ENCODE data around the gene EPHB4.
A peak's percentile ranks its signal among the peaks of the same experiment; 100 is the strongest.
"Not testable (repeated sequence)": the region's sequence is repeated elsewhere in the genome, so short reads cannot be mapped to it uniquely, and the experiment has no call there.

Gene EPHB4

DNA sequence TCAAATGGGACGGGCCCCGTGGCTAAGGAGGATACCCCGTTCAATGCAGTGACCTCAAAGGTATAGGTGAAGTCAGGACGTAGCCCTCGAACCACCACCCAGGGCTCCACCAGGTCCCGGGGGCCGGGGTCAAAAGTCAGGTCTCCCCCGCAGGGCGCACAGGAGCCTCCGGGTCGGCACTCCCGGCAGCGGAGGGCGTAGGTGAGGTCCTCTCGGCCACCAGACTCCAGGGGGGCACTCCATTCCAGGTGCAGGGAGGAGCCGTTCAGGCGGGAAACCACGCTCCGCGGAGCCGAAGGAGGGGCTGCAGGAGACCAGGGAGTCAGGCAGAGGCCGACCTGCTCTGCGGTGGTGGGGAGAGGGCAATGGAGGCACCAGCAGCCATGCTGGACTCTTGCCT is 7.7 kb downstream of the EPHB4 start:
- Mint-ChIP-seq H3K27ac (no peak overlapping the region), H3K4me1 (no peaks in the 10 kb centered on the region), H3K27me3 (ENCODE audit: low read depth) (no peaks in the 10 kb centered on the region), H3K36me3 (ENCODE audit: low read depth) (peaks cover 72% of the 10 kb centered on the region), H3K9me3 (no peaks in the 10 kb centered on the region), H3K4me3 (no peak overlapping the region)
- TF ChIP-seq, protein P1, sequence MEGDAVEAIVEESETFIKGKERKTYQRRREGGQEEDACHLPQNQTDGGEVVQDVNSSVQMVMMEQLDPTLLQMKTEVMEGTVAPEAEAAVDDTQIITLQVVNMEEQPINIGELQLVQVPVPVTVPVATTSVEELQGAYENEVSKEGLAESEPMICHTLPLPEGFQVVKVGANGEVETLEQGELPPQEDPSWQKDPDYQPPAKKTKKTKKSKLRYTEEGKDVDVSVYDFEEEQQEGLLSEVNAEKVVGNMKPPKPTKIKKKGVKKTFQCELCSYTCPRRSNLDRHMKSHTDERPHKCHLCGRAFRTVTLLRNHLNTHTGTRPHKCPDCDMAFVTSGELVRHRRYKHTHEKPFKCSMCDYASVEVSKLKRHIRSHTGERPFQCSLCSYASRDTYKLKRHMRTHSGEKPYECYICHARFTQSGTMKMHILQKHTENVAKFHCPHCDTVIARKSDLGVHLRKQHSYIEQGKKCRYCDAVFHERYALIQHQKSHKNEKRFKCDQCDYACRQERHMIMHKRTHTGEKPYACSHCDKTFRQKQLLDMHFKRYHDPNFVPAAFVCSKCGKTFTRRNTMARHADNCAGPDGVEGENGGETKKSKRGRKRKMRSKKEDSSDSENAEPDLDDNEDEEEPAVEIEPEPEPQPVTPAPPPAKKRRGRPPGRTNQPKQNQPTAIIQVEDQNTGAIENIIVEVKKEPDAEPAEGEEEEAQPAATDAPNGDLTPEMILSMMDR (IDR thresholded peaks at IDR 0.05; ENCODE audit: unreplicated experiment in 3 of 3), result no peak

DNA sequence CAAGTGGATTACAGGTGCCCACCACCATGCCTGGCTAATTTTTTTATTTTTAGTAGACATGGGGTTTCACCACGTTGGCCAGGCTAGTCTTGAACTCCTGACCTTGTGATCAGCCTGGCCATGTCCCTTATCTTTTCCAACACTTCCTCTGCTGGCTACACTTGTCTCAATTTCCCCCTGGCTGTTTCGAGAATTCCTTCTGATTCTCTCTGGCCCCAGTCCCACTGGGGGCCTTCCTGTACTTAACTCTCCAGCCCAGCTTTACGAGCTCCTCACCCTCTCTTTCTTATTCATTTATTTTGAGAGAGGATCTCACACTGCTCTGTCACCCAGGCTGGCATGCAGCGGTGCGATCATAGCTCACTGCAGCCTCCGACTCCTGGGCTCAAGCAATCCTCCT is 8.5 kb downstream of the EPHB4 start:
- TF ChIP-seq, protein P1 (IDR thresholded peaks at IDR 0.05; ENCODE audit: unreplicated experiment in 3 of 3), result no peak
- Mint-ChIP-seq H3K9me3 (no peaks in the 10 kb centered on the region), H3K36me3 (ENCODE audit: low read depth) (peaks cover 77% of the 10 kb centered on the region), H3K27me3 (ENCODE audit: low read depth) (no peaks in the 10 kb centered on the region), H3K27ac (peak overlapping the region in 1 of 3 experiments; percentile 42), H3K4me1 (no peaks in the 10 kb centered on the region), H3K4me3 (no peak overlapping the region)

DNA sequence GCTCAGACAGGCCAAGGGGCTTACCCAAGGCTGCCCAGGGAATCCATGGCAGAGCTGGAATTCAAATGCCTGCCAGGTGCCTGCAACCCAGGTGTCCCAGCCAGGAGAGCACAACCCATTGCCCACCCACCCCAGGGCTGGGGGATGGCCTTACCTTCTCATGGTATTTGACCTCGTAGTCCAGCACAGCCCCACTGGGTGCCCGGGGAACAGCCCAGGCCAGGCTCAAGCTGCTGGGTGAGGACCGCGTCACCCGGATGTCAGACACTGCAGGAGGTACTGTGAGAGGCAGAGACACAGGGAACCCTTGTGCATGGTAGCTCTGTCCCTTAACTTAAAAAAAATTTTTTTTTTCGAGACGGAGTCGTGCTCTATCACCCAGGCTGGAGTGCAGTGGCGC is 9.0 kb downstream of the EPHB4 start:
- peaks cover 78% of the 10 kb centered on the region for H3K36me3 Mint-ChIP-seq (ENCODE audit: low read depth)
- TF ChIP-seq, protein P1 (IDR thresholded peaks at IDR 0.05; ENCODE audit: unreplicated experiment in 3 of 3), result no peak
- no peaks in the 10 kb centered on the region for H3K4me1 Mint-ChIP-seq
- no peaks in the 10 kb centered on the region for H3K27me3 Mint-ChIP-seq (ENCODE audit: low read depth)
- no peak overlapping the region for H3K27ac Mint-ChIP-seq
- no peak overlapping the region for H3K4me3 Mint-ChIP-seq
- no peaks in the 10 kb centered on the region for H3K9me3 Mint-ChIP-seq

DNA sequence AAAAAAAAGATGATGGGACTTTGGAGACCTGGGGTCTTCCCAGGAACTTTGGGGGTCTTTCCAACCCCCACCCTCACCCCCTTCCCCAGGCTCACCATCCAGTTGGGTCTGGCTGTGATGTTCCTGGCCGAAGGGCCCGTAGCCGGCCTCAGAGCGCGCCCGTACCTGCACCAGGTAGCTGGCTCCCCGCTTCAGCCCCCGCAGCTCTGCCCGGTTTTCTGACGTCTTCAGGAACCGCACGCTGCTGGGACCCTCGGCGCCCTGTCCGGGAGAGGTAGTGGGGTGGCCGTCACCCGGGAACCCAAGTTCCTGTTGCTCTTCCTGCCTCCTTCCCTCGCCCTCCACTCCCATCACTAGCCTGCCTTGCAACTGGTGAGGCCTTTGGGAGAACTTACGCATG is 10.2 kb downstream of the EPHB4 start:
- Mint-ChIP-seq H3K27ac (no peak overlapping the region), H3K4me3 (no peak overlapping the region), H3K27me3 (ENCODE audit: low read depth) (no peaks in the 10 kb centered on the region), H3K9me3 (no peaks in the 10 kb centered on the region), H3K4me1 (no peaks in the 10 kb centered on the region), H3K36me3 (ENCODE audit: low read depth) (peaks cover 77% of the 10 kb centered on the region)
- TF ChIP-seq, protein P1 (IDR thresholded peaks at IDR 0.05; ENCODE audit: unreplicated experiment in 3 of 3), result no peak

DNA sequence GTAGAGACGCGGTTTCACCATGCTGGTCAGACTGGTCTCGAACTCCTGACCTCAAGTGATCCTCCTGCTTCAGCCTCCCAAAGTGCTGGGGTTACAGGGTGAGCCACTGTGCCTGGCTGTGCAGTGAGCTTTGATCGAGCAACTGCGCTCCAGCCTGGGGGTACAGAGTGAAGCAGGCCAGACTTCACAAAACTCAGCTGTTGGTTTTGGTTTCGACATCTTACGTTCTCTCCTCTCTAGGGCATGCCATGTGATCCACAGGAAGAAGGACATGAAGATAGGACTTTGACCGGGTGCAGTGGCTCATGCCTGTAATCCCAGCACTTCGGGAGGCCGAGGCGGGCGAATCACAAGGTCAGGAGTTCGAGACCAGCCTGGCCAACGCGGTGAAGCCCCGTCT is 10.8 kb downstream of the EPHB4 start:
- not testable (repeated sequence) for H3K4me1 Mint-ChIP-seq; H3K9me3 Mint-ChIP-seq; H3K4me3 Mint-ChIP-seq; H3K27me3 Mint-ChIP-seq (ENCODE audit: low read depth); H3K27ac Mint-ChIP-seq
- peaks cover 73% of the 10 kb centered on the region for H3K36me3 Mint-ChIP-seq (ENCODE audit: low read depth)

DNA sequence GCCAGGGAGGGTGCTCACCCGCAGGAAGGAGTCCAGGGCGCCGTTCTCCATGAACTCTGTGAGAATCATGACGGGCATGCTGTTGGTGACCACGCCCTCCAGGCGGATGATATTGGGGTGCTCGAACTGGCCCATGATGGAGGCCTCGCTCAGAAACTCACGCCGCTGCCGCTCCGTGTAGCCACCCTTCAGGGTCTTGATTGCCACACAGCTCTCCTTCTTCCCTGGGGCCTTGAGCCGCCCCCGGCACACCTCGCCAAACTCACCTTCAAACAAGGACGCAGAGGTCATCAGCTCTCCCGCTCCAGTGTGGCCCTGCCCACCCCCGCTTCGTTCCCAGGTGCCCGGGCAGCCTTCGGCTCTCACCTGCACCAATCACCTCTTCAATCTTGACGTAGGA is 14.6 kb downstream of the EPHB4 start:
- TF ChIP-seq, protein P1 (IDR thresholded peaks at IDR 0.05; ENCODE audit: unreplicated experiment in 3 of 3), result no peak
- no peak overlapping the region for H3K27ac Mint-ChIP-seq
- H3K4me1 Mint-ChIP-seq, result no peaks in the 10 kb centered on the region
- no peak overlapping the region for H3K4me3 Mint-ChIP-seq
- no peaks in the 10 kb centered on the region for H3K9me3 Mint-ChIP-seq
- no peaks in the 10 kb centered on the region for H3K27me3 Mint-ChIP-seq (ENCODE audit: low read depth)
- peaks cover 73% of the 10 kb centered on the region for H3K36me3 Mint-ChIP-seq (ENCODE audit: low read depth)
